Measurements from ENCODE around the gene YPEL5.

The YPEL5 gene

GRCh38 chr2:30208453-30208852 is 61.6 kb downstream of the YPEL5 start:
- peak in 2 of 5 experiments; percentile 24 to 38 for DNase-seq

DNA sequence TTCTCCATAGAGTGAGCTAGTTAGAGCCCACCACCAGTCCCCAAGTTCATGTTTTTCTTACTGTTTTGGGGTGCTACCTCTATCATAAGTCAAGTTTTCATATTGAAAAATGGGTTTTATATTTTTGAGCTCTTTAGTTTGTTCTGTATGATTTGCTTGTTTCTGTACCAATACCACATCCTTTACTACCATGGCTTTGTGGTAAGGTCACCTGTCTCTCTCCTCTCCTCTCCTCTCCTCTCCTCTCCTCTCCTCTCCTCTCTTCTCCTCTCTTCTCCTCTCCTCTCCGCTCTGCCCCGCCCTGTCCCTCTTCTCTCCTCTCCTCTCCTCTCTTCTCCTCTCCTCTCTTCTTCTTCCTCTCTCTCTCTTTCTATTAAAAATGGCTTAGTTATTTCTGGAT is 62.4 kb downstream of the YPEL5 start:
- peak in 2 of 5 experiments; percentile 40 to 41 for DNase-seq
